OCI-LY1 (cell line): Measurements from ENCODE around the gene BUD23.

Experiments
- H2AFZ ChIP-seq: fragments of 200-600 bp; sonication (generic), shearing (Covaris generic); 2 replicates; pipeline ENCODE4 v1.6.0; 2014; ENCODE audit warnings: antibody characterized with exemption, mild to moderate bottlenecking, low read length
- H3F3A ChIP-seq: fragments of 200-600 bp; sonication (generic), shearing (Covaris generic); 2 replicates; pipeline ENCODE4 v1.6.0; 2014; ENCODE audit warnings: mild to moderate bottlenecking, antibody characterized with exemption, low read length, moderate library complexity; ENCODE audit not compliant: insufficient read depth
- H3K27ac ChIP-seq: fragments of 200-600 bp; sonication (generic); 2 replicates; pipeline ENCODE4 v1.5.1; 2014; ENCODE audit warnings: low read length, mixed run types, mild to moderate bottlenecking, low read depth; ENCODE audit not compliant: poor library complexity, severe bottlenecking
- H3K27me3 ChIP-seq: fragments of 200-600 bp; sonication (generic); 2 replicates; pipeline ENCODE4 v1.6.0; 2014; ENCODE audit warnings: antibody characterized with exemption, mild to moderate bottlenecking, low read length, moderate library complexity; ENCODE audit not compliant: insufficient read depth
- H3K36me3 ChIP-seq: fragments of 200-600 bp; sonication (generic); 2 replicates; pipeline ENCODE4 v1.6.1; 2014; ENCODE audit warnings: mild to moderate bottlenecking, antibody characterized with exemption, low read length, moderate library complexity, mixed read lengths; ENCODE audit not compliant: insufficient read depth
- H3K4me1 ChIP-seq: fragments of 200-600 bp; sonication (generic); 2 replicates; pipeline ENCODE4 v1.5.1; 2014; ENCODE audit warnings: mild to moderate bottlenecking, low read length, moderate library complexity; ENCODE audit not compliant: insufficient read depth, severe bottlenecking
- H3K4me2 ChIP-seq: fragments of 200-600 bp; sonication (generic), shearing (Covaris generic); 2 replicates; pipeline ENCODE4 v1.6.1; 2014; ENCODE audit warnings: low read length
- H3K4me3 ChIP-seq: fragments of 200-600 bp; sonication (generic); 2 replicates; pipeline ENCODE4 v1.5.1; 2014; ENCODE audit warnings: low read length, low read depth, mild to moderate bottlenecking, mixed read lengths; ENCODE audit not compliant: poor library complexity, severe bottlenecking
- H3K79me2 ChIP-seq: fragments of 200-600 bp; shearing (Covaris generic); 2 replicates; pipeline ENCODE4 v1.6.1; 2016; ENCODE audit warnings: mixed run types, low read length, mixed read lengths; ENCODE audit not compliant: insufficient read depth
- H3K9ac ChIP-seq: fragments of 200-600 bp; sonication (generic), shearing (Covaris generic); 2 replicates; pipeline ENCODE4 v1.6.1; 2014; ENCODE audit warnings: mild to moderate bottlenecking, low read length, mixed read lengths
- H3K9me2 ChIP-seq: fragments of 200-600 bp; sonication (generic), shearing (Covaris generic); 2 replicates; pipeline ENCODE4 v1.6.1; 2014; ENCODE audit warnings: low read depth, mild to moderate bottlenecking, low read length, mixed read lengths
- H3K9me3 ChIP-seq: fragments of 200-600 bp; shearing (Covaris generic); 2 replicates; pipeline ENCODE4 v1.6.1; 2014; ENCODE audit warnings: low read length, mixed read lengths
- H4K20me1 ChIP-seq: fragments of 200-600 bp; sonication (generic), shearing (Covaris generic); 2 replicates; pipeline ENCODE4 v1.6.0; 2016; ENCODE audit warnings: mild to moderate bottlenecking, low read length; ENCODE audit not compliant: insufficient read depth
- CTCF ChIP-seq: fragments of 200-600 bp; sonication (generic), shearing (Covaris generic); IDR thresholded peaks from 2 replicates; pipeline ENCODE4 v1.5.1; 2017; ENCODE audit warnings: mild to moderate bottlenecking, antibody characterized with exemption, low read length, moderate library complexity, mixed read lengths
- EZH2 ChIP-seq: fragments of 200-600 bp; sonication (generic), shearing (Covaris generic); IDR thresholded peaks from 2 replicates; pipeline ENCODE4 v1.8.0; 2017; ENCODE audit warnings: borderline replicate concordance, mixed run types, mild to moderate bottlenecking, antibody characterized with exemption, low read length, moderate library complexity, mixed read lengths

BUD23 gene

GRCh38 chr7:73726083-73726466 is 42.7 kb downstream of the BUD23 start:
- no peak overlapping the region for H3K9ac ChIP-seq
- H3K9me3 ChIP-seq = no peaks in the 10 kb centered on the region
- no peak overlapping the region for H3K4me3 ChIP-seq
- H3K4me1 ChIP-seq = no peaks in the 10 kb centered on the region
- H3K79me2 ChIP-seq = no peaks in the 10 kb centered on the region
- no peak for TF ChIP-seq EZH2
- TF ChIP-seq CTCF = no peak
- no peaks in the 10 kb centered on the region for H3K36me3 ChIP-seq
- no peaks in the 10 kb centered on the region for H3K9me2 ChIP-seq
- H3F3A ChIP-seq = no peaks in the 10 kb centered on the region
- H2AFZ ChIP-seq = no peak overlapping the region
- no peak overlapping the region for H3K27ac ChIP-seq
- no peaks in the 10 kb centered on the region for H4K20me1 ChIP-seq
- no peak overlapping the region for H3K4me2 ChIP-seq
- H3K27me3 ChIP-seq = no peaks in the 10 kb centered on the region

- Histone ChIP-seq H3K27ac (no peak overlapping the region), H3K36me3 (no peaks in the 10 kb centered on the region), H3K4me1 (no peaks in the 10 kb centered on the region), H4K20me1 (no peaks in the 10 kb centered on the region), H3K9me3 (no peaks in the 10 kb centered on the region), H3K9ac (no peak overlapping the region), H3K4me3 (no peak overlapping the region), H3F3A (no peaks in the 10 kb centered on the region), H3K4me2 (no peak overlapping the region), H3K9me2 (no peaks in the 10 kb centered on the region), H3K27me3 (no peaks in the 10 kb centered on the region), H2AFZ (no peak overlapping the region), H3K79me2 (no peaks in the 10 kb centered on the region)
- TF ChIP-seq CTCF (no peak), EZH2 (no peak)
Measured at GRCh38 chr7:73727952-73728351, 44.6 kb downstream of the BUD23 start.

GRCh38 chr7:73728551-73728950 is 45.2 kb downstream of the BUD23 start:
- Histone ChIP-seq H4K20me1 (no peaks in the 10 kb centered on the region), H3K4me2 (no peak overlapping the region), H3K27me3 (no peaks in the 10 kb centered on the region), H3K4me1 (no peaks in the 10 kb centered on the region), H3K9me3 (no peaks in the 10 kb centered on the region), H2AFZ (no peak overlapping the region), H3F3A (no peaks in the 10 kb centered on the region), H3K9ac (no peak overlapping the region), H3K9me2 (no peaks in the 10 kb centered on the region), H3K36me3 (no peaks in the 10 kb centered on the region), H3K4me3 (no peak overlapping the region), H3K79me2 (no peaks in the 10 kb centered on the region), H3K27ac (no peak overlapping the region)
- TF ChIP-seq EZH2 (no peak), CTCF (no peak)
